NCI-H1048 (cell line): ENCODE results near the gene TMEM151A.

Experiments used
- DNase-seq: peaks from one replicate; lab custom pipeline; 2025; lab: John Stamatoyannopoulos, UW

TMEM151A gene

DNA sequence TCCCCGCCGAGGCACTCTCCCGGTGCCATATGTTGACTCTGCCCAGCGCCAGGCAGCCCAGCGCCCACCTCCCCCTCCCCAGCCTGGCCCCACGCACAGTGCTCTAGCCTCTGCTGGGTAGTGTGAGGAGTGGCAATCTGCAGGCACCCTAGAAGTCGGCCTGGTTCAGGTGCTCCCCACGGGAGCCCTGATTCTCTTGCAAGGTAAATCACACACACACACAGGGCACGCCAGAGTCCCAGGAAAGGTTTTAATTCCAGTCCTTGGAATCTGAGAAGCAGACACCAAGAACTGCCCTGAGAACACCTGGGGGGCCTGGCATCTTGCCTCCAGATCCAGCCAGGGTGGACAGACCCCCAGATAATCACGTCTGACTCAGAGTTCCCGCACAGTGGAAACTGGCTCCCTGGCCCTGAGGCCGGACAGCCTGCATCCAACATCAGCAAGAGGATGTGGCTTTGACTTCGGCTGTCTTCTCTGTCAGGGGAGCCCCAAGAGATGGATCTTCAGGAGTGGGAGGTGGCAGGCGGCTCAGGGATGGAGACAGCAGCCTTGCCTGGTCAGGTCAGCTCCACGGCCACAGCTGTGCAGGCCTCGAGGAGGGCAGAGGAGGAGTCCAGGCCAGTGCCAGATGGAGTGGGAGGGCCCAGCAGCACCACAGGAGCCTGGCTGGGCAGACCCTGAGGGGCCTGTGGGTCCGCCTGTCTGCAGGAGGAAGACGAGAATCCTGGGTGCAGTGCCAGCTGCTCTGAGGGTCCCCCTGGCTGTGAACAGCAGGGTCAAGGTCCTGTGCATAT lies 45.6 kb downstream of the TMEM151A start:
- DNase-seq = no peak

DNA sequence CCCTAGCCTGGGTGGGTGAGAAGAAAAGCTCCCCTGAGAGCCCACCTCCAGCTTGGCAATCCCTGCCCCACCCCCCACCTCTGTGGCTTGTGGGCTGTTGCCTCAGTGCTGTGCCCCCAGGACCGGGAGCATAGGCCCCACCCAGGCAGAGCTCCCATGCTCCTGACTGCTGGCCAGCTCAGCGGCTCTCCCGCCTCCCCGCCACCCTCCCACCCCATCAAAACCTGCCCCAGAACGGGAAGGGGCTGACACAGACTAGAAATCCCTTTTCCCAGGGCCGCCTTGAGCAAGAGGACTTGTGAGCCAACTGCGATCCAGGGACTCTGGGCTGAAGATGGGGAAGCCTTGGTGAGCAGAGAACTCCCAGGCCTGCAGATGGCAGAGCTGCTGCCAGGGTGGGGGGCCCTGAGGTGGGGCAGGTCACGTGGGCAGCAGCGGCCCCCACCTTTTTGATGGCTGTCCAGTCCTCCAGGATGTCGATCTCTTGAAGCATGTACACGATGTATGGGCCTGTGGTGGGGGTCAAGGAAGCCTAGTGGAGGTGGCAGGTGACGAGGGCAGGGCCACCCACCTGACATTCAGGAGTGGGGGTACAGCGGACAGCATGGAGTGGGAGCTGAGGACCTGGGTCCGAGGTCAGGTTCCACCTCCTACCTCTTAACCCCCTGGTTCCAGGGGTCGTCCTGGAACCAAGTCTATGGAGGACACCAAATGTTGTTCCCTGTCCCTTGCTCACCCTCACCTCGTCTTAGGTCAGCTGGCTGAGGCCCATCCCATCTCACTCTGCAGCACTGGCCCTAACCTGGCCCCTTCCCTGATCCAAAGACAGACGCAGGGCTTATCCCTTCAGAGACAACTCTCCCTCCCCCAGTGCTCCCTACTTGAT lies 46.8 kb downstream of the TMEM151A start:
- DNase-seq = no peak

DNA sequence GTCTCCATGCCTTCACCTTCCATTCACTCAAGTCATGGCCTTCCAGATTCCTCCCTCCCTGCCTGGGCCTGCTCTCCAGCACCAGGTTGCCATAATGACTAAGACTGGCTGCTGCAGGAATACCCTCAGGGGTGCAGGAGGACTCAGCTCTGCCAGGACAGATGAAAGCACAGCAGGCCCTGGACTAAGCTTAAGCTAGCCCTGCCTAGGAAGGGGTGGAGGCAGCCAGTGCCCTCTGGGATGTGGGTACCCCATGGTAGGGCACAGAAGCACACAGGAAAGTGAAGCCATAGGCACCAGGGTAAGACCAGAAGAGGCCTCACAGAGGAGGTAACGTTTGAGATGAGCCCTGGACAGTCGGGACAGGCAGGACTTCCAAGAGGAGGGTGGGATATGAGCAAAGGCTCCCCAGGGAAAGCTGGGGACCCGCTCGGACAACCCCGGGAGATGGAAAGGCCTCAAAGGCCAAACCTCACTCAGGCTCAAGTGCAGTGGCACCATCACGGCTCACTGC lies 47.5 kb downstream of the TMEM151A start:
- DNase-seq = no peak

DNA sequence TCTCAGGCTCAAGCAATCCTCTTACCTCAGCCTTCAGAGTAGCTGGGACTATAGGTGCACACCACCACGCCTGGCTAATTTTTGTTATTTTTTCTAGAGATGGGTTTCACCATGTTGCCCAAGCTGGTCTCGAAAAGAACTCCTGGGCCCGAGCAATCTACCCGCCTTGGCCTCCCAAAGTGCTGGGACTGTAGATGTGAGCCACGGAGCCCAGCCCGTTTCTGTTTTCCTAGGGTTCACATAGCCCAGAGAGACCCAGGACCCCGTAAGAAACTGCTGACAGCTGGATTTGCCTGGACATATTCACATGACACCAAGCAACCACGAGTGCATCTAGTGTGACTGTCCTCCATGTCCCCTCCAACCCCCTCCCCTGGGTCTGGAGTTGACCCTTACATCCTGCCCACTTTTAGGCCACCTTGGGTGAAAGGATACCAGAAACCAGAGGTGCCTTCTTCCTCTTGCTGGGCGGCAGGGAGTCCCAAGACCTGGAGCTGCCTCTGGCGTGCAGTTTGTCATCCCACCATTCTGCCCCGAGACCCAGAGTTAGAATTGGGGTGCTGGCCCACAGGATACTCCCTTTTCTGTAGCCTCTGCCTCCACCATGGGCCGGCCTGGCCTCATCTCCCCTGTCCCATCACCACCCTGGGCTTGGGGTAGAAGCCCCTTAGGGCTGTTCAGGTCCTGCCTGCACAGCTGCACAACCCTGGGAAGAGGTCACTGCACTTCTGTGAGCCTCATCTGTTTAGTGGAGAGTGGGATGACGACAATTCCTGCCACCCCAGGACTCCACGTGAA lies 48.2 kb downstream of the TMEM151A start:
- DNase-seq = no peak

DNA sequence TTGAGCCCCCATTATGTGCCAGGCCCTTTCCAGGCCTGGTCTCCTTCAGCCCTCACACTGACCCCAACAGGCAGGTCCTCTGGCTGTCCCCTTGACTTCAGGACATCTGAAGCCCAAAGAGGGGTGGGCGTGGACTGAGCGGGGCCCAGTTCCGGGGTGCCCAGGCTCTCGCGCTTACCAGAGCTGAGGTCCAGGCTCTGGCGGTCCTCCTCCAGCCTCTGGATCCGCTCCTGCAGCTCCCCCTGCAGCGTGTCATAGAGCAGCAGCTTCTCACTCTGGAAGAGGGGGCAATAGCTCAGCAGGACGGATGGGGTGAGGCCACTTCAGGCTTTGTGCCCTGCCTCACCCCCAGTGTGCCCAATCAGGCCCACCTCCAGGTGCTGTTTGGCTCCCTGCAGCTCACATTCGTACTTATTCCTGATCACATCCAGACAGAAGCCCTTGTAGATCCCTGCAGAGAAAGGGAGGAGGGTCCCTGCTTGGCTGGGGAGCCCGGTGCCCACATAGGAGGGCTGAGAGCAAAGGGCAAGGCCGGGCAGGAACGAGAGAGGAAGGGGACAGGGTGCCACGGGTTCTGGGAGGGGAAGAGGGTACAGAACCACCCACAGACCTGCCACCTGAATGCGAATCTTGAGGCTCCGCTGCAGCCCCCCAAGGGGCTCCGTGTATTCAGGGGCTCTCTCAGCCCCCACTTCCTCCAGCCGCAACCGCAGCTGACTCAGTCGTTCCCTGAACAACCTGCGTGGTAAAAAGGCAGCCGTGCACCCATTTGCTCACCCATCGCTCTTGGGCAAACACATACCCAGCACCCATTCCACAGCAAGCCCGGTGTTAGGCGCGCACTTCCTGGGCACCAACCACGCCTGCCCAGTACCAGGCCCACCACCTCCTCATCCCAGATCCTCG lies 49.2 kb downstream of the TMEM151A start:
- DNase-seq = no peak

DNA sequence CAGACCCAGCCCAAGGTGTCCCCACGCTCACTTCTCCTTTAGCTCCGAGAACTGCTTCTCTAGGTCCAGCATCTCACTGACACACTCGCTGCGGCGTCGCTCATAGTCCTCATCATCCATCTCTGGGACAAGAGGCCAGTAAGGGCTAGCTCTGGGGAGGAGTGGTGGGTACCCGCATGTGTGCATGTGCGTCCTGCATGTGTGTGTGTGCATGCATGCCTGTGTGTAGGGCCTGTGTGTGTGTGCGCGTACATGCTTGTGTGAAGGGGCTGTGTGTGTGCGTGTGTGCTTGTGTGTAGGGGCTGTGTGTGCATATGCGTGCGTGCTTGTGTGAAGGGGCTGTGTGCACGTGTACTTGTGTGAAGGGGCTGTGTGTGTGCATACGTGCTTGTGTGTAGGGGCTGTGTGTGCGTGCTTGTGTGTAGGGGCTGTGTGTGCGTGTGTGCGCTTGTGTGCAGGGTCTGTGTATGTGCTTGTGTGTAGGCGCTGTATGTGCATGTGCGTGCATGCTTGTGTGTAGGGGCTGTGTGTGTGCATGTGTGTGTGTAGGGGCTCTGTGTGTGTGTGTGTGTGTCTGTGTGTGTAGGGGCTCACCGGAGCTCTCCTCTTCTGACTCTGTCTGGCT lies 49.9 kb downstream of the TMEM151A start:
- DNase-seq = no peak

DNA sequence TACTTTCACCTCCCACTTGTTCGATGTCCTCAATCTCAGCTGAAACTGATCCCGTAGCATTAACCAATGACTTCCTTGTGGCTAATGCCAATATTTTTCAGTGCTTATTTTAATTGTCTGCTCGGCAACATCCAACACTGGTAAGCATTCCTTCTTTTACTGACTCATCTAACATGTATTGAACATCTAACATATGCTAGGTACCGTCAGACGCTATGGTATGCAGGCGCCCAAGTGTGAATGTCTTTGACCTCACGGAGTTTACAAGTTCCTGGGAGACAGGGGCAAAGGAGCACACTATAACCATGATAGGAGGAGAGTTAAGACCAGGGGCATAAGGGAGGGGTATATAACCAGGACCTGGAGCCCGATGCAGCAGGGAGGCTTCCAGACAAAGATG lies 51.5 kb downstream of the TMEM151A start:
- DNase-seq = no peak

DNA sequence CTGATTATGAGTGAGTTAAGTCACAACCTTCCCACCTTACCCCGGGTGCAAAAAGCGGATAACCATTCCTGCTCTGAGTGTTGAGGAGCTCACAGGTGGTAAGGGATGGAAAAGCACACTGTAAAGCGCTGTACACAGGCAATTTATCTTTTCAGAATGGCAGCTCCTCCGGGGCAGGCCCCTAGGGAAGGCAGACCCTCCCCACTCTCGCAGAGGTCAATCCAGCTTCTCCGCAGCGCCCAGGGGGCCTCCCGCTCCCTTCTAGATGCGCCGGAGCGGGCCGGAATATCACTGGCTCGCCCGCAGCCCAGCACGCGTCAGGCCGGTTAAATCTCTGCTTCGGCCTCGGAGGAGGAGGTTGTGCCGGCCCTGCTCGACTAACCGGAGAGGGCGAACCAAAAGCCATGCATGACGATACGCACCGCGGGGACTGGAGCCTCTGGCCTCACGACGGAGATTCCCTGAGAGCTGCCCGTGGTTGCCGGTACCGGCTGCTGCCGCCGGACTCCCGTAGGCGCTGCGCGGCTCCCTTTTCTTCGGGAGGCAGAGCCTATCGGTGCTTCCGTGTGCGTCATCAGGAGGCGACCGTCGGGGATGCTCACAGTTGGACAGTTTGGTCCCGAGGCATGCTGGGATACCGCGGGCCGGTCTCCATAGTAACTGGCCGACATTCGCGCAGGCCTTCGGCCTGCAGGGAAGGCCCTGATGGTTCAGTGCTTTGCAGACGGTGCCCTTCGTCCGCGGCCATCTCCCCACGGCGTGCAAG lies 53.0 kb downstream of the TMEM151A start, which contains the start of gene BRMS1:
Gene BRMS1, minus strand, starts transcription at position 555 of the 766 bp plus-strand sequence. CDS start 2,870 bp downstream, outside the sequence.
- peak; percentile 93 for DNase-seq

DNA sequence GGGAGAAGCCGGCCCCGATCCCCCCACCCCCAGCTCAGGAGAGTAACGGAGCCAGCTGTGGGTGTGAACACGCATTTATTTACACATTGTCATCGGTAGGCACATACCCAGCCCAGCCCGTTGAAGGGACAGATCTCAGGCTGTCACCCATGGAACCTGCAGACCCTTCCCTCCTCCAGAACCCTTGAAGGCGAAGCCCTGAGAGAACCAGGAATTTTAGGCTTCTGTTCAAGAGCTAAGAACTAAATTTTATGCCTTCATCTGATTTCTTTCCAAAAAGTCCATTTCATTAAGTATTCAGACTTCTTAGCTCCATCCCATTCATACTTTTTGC lies 53.6 kb downstream of the TMEM151A start:
- no peak for DNase-seq
